GM23248 (cell line): ENCODE data around the gene PLXDC1.

Source experiments
- EZH2 ChIP-seq: fragments of 200-600 bp; sonication (generic); IDR thresholded peaks from 2 replicates; pipeline ENCODE4 v1.6.1; 2018; ENCODE audit warnings: antibody characterized with exemption, mild to moderate bottlenecking; ENCODE audit not compliant: insufficient read depth, poor library complexity, severe bottlenecking
- EZH2phosphoT487 ChIP-seq: fragments of 200-600 bp; sonication (generic); IDR thresholded peaks from 2 replicates; pipeline ENCODE4 v1.6.1; 2018; ENCODE audit warnings: antibody characterized with exemption, moderate library complexity, mild to moderate bottlenecking, low read depth; ENCODE audit not compliant: insufficient read depth

GRCh38 chr17:39105705-39106104, 45.7 kb downstream of the PLXDC1 start:
- TF ChIP-seq EZH2 (no peak), EZH2phosphoT487 (no peak)
